Astrocyte of the spinal cord (primary cell): Measurements from ENCODE around the gene PLA2G4B.

Experiments used
- DNase-seq: peaks from one replicate; pipeline ENCODE4 v3.0.0; 2011; ENCODE audit warnings: low read depth, low spot score
- H3K4me3 ChIP-seq: 2 replicates; pipeline ENCODE4 v1.5.1; 2011; ENCODE audit warnings: low read depth, mild to moderate bottlenecking, low read length, moderate library complexity
- CTCF ChIP-seq: IDR thresholded peaks from 2 replicates; pipeline ENCODE4 v1.5.1; 2012; ENCODE audit warnings: low read depth, mild to moderate bottlenecking, low read length, inconsistent platforms
- in situ Hi-C: cut with HindIII; loops from 2 replicates; pipeline ENCODE4 v1.10.0; 2017; ENCODE audit warnings: low sequenced_read_pairs

Gene PLA2G4B

GRCh38 chr15:41872166-41872747 lies 33.6 kb downstream of the PLA2G4B start:
- in situ Hi-C loops = no loop called here
- H3K4me3 ChIP-seq = no peak overlapping the region
- no peak for TF ChIP-seq CTCF
- no peak for DNase-seq

- no peak for TF ChIP-seq CTCF
- no peak overlapping the region for H3K4me3 ChIP-seq
- DNase-seq = no peak
- in situ Hi-C loops = no loop called here
These were observed 35.1 kb downstream of the PLA2G4B start for GRCh38 chr15:41873711-41874110.

- no peak for DNase-seq
- H3K4me3 ChIP-seq = no peak overlapping the region
- no peak for TF ChIP-seq CTCF
- in situ Hi-C loops = no loop called here
These were observed 36.1 kb downstream of the PLA2G4B start for GRCh38 chr15:41874736-41875135.

GRCh38 chr15:41876007-41876406 lies 37.4 kb downstream of the PLA2G4B start:
- no peak overlapping the region for H3K4me3 ChIP-seq
- in situ Hi-C loops = no loop called here
- TF ChIP-seq CTCF = no peak
- no peak for DNase-seq

- no peak for DNase-seq
- no peak overlapping the region for H3K4me3 ChIP-seq
- TF ChIP-seq CTCF = no peak
- in situ Hi-C loops = no loop called here
These were observed 38.0 kb downstream of the PLA2G4B start for GRCh38 chr15:41876689-41877088.

- DNase-seq = no peak
- TF ChIP-seq CTCF = no peak
- in situ Hi-C loops = no loop called here
- H3K4me3 ChIP-seq = no peak overlapping the region
These were observed 39.1 kb downstream of the PLA2G4B start for GRCh38 chr15:41877631-41878354.
